GM12865 (cell line): ENCODE measurements around the gene GSTM3.
"Not testable (repeated sequence)": the region's sequence is repeated elsewhere in the genome, so short reads cannot be mapped to it uniquely, and the experiment has no call there.

Source experiments
- DNase-seq: peaks from one replicate; pipeline ENCODE4 v3.0.0; 2010; ENCODE audit warnings: low read depth
- H3K4me3 ChIP-seq: 2 replicates; pipeline ENCODE4 v1.5.1; 2011; ENCODE audit warnings: mild to moderate bottlenecking, low read depth, low read length, control low read depth
- CTCF ChIP-seq: IDR thresholded peaks from 2 replicates; pipeline ENCODE4 v1.5.1; 2011; ENCODE audit warnings: low read length, control low read depth, low read depth, inconsistent platforms; ENCODE audit not compliant: insufficient read depth; ENCODE audit errors: missing control alignments

Gene GSTM3

DNA sequence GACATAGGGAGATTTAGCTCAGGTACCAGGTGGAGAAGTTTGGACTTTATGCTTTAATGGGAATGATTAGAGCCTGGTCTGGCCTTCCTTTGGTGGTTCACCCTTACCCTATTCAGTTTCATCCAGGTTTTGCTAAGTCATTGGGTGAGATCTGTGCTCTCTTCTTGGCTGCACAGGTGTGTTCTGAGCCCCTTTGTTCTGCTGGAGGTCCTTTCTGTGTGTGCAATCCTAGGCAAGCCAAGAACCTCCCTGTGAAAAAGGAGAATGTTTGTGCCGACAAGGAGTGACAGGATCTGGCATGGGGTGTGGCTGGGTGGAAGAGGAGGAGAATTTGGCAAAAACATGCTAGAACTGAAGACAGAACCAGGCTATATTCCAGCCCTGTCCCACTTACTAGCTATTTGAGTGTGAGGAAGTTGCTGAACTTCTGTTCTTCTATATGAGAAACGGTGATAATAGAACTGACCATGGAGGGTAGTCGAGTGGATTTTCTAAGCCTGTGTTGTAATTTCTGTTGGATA, 24.2 kb downstream of the GSTM3 start:
- no peak overlapping the region for H3K4me3 ChIP-seq
- DNase-seq: no peak
- TF ChIP-seq CTCF: no peak

DNA sequence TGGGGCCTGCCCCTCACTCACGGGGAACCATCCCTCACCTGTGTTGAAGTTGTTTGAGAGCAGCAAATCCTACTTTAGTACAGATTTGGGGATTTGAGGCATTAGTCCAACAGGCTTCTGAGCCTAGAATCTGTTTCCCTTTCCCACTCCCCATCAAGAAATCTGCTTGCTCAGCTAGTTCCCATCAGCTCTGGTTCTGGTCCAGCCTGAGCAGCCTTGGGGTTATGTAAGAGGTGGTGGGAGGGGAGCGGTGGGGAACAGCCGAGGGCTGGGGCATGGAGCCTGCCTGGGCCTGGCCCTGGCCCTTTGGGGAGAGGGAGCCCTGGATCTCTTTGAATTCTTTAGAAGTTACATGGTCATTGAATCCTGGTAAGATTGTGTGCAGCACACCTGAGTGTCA, 24.7 kb downstream of the GSTM3 start:
- TF ChIP-seq CTCF: no peak
- DNase-seq: no peak
- H3K4me3 ChIP-seq: no peak overlapping the region

DNA sequence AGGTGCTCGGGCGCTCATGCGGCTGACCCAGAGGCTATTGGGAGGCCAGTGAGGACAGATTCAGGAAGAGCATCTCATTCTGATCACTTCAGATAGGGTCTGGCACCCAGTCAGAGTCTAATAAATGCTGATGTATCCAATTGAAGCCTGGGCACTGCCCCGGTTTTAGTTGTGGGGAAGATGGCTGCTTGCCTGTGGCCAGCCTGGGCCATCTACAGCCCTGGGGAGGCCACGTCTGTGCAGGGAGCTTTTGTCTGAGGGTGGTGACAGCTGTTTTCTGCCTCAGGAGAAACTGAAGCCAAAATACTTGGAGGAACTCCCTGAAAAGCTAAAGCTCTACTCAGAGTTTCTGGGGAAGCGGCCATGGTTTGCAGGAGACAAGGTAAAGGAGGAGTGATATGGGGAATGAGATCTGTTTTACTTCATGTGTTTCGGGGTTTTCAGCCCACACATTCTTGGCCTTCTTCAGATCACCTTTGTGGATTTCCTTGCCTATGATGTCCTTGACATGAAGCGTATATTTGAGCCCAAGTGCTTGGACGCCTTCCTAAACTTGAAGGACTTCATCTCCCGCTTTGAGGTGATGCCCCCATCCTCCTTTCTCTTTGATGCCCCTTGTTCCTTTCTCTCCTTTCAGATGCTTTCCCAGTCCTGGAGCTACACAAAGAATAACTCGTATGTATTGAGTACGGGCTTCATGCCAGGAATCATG, 26.0 kb downstream of the GSTM3 start:
- TF ChIP-seq CTCF: no peak
- DNase-seq: no peak
- no peak overlapping the region for H3K4me3 ChIP-seq

DNA sequence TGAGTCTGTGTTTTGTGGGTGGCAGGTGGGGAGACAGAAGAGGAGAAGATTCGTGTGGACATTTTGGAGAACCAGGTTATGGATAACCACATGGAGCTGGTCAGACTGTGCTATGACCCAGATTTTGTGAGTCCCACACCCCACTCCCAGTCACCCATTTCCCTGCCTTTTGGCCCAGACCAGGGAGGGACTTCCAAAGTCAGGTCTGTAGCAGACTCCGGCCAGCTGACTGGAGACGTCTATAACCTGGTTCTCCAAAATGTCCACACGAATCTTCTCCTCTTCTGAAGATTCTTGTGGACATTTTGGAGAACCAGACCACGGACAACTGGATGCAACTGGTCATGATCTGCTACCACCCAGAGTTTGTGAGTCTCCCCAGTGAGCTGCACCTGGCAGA, 27.2 kb downstream of the GSTM3 start:
- H3K4me3 ChIP-seq: no peak overlapping the region
- TF ChIP-seq CTCF: no peak
- DNase-seq: no peak

GRCh38 chr1:109712321-109712864, 28.4 kb downstream of the GSTM3 start:
- no peak for TF ChIP-seq CTCF
- DNase-seq: no peak
- no peak overlapping the region for H3K4me3 ChIP-seq

DNA sequence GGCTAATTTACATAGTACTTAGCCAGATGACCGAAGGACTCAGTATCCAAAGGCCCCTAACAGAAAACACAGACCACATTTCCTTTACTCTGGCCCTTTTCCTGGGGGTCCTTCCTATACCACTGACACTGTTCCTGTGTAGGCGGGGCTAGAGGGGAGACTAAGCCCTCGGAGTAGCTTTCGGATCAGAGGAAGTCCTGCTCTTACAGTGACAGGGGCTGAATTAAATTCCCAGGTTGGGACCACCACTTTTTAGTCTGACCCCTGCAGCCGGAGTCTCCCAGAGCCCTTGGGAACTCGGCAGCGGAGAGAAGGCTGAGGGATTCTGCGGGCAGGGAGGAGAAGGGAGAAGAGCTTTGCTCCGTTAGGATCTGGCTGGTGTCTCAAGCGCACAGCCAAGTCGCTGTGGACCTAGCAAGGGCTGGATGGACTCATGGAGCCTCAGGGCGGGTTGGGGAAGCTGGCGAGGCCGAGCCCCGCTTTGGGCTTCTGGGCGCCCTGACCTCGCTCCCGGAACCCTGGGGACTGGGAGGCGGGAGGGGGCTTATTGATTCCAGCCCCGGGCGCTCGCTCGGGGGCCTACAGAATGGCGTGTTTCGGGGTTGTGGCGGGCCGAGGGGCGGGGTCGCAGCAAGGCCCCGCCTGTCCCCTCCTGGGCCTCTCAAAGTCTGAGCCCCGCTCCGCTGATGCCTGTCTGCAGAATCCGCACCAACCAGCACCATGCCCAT, 29.1 kb downstream of the GSTM3 start, which contains the start of gene GSTM5:
Gene GSTM5, plus strand, starts transcription at position 659 of the 728 bp plus-strand sequence. Its CDS starts 62 bp downstream, at position 721.
- not testable (repeated sequence) for H3K4me3 ChIP-seq, DNase-seq

DNA sequence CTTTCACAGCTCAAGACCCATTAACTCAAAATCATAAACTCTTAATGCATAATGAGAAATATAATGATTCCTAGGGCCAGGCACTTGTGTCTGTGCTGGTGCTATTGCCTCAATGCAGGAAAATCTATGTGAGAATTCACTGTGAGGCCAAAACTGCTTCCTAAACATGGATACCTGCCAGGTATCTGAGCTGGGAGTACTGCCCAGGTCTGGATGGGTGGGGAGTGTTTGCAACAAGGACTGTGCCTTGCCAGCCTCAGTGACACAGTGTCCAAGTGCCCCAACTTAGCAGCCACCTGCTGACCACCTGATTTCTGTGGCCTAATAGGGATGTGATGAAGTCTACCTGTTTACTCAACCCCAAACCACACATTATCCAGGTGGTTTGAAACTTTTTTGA, 31.0 kb downstream of the GSTM3 start:
- H3K4me3 ChIP-seq, DNase-seq: not testable (repeated sequence)

GRCh38 chr1:109708949-109709348, 31.9 kb downstream of the GSTM3 start:
- not testable (repeated sequence) for H3K4me3 ChIP-seq, DNase-seq
